GM18511 (cell line): ENCODE data around the gene ANXA2.

Experiments
- ATAC-seq: cut with Tn5 transposase; IDR thresholded peaks from one replicate; pipeline ENCODE4 v1.9.1; 2021; ENCODE audit warnings: mild to moderate bottlenecking, moderate library complexity; ENCODE audit not compliant: unreplicated experiment

ANXA2 gene

GRCh38 chr15:60315878-60316277, 81.9 kb downstream of the ANXA2 start:
- no peak for ATAC-seq

GRCh38 chr15:60313906-60314305, 83.9 kb downstream of the ANXA2 start:
- no peak for ATAC-seq

DNA sequence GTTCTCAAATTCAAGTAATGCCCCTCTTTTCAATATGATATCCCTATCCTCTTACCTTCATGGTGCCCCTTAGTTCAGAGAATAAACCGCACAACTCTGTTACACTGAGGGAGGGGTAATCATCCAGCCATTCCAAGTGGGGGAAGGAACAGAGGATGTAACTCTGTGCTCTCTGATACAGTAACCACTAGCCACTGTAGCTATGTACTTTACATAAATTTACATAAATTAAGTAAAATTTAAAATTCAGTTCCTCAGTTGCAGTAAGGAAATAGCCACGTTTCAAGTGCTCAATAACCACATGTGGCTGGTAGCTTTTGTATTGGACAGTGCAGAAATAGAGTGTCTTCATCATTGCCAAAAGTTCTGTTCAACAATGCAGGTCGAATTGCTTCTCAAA, 90.8 kb downstream of the ANXA2 start:
- ATAC-seq: no peak

DNA sequence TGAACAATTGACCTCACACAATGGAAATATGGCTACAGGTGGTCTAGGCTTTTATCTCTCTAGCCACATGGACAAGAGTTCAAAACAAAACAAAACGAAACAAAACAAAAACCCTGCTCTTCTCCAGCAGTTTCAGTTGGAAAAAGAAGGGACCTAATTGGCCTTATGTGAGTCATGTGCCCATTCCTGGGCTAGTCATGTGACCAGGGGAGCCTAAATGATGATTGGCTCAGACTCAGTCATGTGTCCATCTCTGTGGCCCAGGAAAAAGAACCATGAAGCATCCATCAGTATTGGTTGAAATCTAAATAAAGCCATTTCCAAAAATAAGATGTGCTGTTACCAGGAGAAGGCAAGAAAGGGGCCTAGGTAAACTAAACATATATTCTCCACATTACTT, 96.8 kb downstream of the ANXA2 start:
- ATAC-seq: no peak

GRCh38 chr15:60299452-60300047, 98.2 kb downstream of the ANXA2 start:
- no peak for ATAC-seq
